ENCODE measurements around the gene BRSK2.

Gene BRSK2

DNA sequence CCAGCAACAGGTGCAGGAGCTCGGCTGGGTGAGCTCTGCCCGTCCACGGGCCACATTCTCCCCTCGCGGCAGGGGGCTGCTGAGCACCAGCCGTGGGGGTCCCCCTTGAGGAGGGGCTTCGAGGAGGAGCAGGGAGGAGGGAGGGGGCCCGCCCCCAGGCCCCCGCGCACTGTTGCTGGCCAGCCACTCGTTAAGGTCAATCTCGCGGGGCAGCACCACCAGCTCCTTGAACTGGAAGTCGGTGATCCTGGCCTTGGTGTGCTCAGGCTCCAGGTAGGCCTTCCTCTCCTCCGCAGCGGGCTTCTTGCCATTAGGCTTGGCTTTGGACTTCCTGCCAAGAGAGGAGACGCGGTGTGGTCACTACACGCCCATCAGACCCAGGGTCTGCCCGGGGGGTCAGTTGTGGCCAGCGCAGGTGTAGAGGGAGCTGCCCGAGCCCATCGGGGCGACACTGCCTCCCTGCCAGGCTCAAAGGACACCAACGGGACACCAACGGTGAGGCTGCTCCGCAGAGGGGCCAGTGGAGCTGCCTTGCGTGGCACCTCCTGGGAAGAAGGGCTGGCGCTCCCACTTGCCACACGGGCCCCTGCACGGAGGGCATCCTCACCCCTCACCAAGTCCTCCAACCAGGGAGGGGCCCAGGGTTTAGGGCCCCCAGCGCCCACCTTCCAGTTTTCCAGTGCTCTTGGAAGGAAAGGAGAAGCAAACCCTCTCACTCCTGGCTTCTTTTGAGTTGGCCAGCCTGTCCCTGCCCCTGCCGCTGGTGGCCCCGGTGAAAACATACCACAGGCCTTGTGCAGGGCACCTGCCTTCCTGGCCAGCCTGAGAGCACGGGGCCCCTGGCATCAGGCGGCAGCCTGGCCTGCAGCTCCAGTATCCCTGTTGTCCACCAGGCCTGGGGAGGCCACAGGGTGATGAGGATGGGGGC, 91.1 kb downstream of the BRSK2 start:
- Histone ChIP-seq H3K36me3 (ENCODE audit: control insufficient read depth, insufficient read depth, low read length) (no peaks in the 10 kb centered on the region), H3K79me2 (peaks cover 2% of the 10 kb centered on the region), H2AFZ (no peak overlapping the region), H3K27ac (no peak overlapping the region), H3K4me3 (ENCODE audit: low read depth, low read length) (no peak overlapping the region), H3K9me3 (ENCODE audit: control insufficient read depth, low read length) (no peaks in the 10 kb centered on the region), H3K4me2 (ENCODE audit: low read length) (no peak overlapping the region), H3K27me3 (ENCODE audit: control insufficient read depth, insufficient read depth, low read length) (no peaks in the 10 kb centered on the region), H3K9ac (no peak overlapping the region), H3K4me1 (no peaks in the 10 kb centered on the region)
- TF ChIP-seq, protein P1, sequence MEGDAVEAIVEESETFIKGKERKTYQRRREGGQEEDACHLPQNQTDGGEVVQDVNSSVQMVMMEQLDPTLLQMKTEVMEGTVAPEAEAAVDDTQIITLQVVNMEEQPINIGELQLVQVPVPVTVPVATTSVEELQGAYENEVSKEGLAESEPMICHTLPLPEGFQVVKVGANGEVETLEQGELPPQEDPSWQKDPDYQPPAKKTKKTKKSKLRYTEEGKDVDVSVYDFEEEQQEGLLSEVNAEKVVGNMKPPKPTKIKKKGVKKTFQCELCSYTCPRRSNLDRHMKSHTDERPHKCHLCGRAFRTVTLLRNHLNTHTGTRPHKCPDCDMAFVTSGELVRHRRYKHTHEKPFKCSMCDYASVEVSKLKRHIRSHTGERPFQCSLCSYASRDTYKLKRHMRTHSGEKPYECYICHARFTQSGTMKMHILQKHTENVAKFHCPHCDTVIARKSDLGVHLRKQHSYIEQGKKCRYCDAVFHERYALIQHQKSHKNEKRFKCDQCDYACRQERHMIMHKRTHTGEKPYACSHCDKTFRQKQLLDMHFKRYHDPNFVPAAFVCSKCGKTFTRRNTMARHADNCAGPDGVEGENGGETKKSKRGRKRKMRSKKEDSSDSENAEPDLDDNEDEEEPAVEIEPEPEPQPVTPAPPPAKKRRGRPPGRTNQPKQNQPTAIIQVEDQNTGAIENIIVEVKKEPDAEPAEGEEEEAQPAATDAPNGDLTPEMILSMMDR (IDR thresholded peaks at IDR 0.05) = no peak

GRCh38 chr11:1481483-1481825, 91.7 kb downstream of the BRSK2 start:
- no peak overlapping the region for H3K4me3 ChIP-seq (ENCODE audit: low read depth, low read length)
- H3K4me2 ChIP-seq (ENCODE audit: low read length) = no peak overlapping the region
- H3K79me2 ChIP-seq = peaks cover 2% of the 10 kb centered on the region
- H3K9me3 ChIP-seq (ENCODE audit: control insufficient read depth, low read length) = no peaks in the 10 kb centered on the region
- H3K27me3 ChIP-seq (ENCODE audit: control insufficient read depth, insufficient read depth, low read length) = no peaks in the 10 kb centered on the region
- no peaks in the 10 kb centered on the region for H3K36me3 ChIP-seq (ENCODE audit: control insufficient read depth, insufficient read depth, low read length)
- H3K27ac ChIP-seq = no peak overlapping the region
- no peak overlapping the region for H3K9ac ChIP-seq
- no peaks in the 10 kb centered on the region for H3K4me1 ChIP-seq
- H2AFZ ChIP-seq = no peak overlapping the region
- TF ChIP-seq, protein P1 (IDR thresholded peaks at IDR 0.05) = no peak

DNA sequence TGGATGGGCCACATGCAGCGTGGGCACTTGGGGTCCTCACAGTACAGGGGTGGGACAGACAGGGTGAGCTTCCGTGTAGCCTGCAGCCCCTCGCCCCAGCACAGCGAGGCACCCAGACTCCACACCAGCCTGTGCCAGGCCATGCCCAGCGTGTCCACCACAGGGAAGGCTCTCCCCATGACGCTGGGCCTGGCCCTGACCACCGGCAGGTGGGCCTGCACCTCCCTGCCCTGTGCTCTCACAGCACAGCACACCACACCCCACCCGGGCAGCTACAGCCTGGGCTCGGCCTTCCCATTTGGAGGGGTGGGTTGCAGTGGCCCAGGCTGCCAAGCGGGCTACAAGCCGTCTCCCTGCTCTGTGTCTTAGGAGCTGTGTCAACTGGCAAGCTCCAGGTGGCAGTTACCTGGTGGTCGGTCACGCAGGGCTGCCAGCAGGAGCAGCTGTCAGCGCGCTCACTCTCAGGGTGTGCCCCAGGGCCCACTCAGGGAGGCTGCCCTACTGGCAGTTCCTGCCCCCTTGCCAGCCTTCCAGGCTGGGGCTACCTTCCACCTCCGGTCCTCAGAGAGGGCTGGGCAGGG, 92.2 kb downstream of the BRSK2 start:
- Histone ChIP-seq H3K36me3 (ENCODE audit: control insufficient read depth, insufficient read depth, low read length) (no peaks in the 10 kb centered on the region), H3K27me3 (ENCODE audit: control insufficient read depth, insufficient read depth, low read length) (no peaks in the 10 kb centered on the region), H2AFZ (no peak overlapping the region), H3K4me2 (ENCODE audit: low read length) (no peak overlapping the region), H3K4me3 (ENCODE audit: low read depth, low read length) (no peak overlapping the region), H3K9ac (no peak overlapping the region), H3K4me1 (no peaks in the 10 kb centered on the region), H3K9me3 (ENCODE audit: control insufficient read depth, low read length) (no peaks in the 10 kb centered on the region), H3K79me2 (peaks cover 3% of the 10 kb centered on the region), H3K27ac (no peak overlapping the region)
- TF ChIP-seq, protein P1 (IDR thresholded peaks at IDR 0.05) = no peak

GRCh38 chr11:1482581-1483444, 93.1 kb downstream of the BRSK2 start:
- Histone ChIP-seq H3K9me3 (ENCODE audit: control insufficient read depth, low read length) (no peaks in the 10 kb centered on the region), H3K27ac (no peak overlapping the region), H3K79me2 (peaks cover 11% of the 10 kb centered on the region), H3K4me1 (no peaks in the 10 kb centered on the region), H3K4me2 (ENCODE audit: low read length) (no peak overlapping the region), H3K4me3 (ENCODE audit: low read depth, low read length) (no peak overlapping the region), H3K27me3 (ENCODE audit: control insufficient read depth, insufficient read depth, low read length) (no peaks in the 10 kb centered on the region), H3K36me3 (ENCODE audit: control insufficient read depth, insufficient read depth, low read length) (no peaks in the 10 kb centered on the region), H2AFZ (no peak overlapping the region), H3K9ac (no peak overlapping the region)
- TF ChIP-seq, protein P1 (IDR thresholded peaks at IDR 0.05) = no peak
